ENCODE data around the gene KDM1B.
"Not testable (repeated sequence)": the region's sequence is repeated elsewhere in the genome, so short reads cannot be mapped to it uniquely, and the experiment has no call there.

KDM1B gene

DNA sequence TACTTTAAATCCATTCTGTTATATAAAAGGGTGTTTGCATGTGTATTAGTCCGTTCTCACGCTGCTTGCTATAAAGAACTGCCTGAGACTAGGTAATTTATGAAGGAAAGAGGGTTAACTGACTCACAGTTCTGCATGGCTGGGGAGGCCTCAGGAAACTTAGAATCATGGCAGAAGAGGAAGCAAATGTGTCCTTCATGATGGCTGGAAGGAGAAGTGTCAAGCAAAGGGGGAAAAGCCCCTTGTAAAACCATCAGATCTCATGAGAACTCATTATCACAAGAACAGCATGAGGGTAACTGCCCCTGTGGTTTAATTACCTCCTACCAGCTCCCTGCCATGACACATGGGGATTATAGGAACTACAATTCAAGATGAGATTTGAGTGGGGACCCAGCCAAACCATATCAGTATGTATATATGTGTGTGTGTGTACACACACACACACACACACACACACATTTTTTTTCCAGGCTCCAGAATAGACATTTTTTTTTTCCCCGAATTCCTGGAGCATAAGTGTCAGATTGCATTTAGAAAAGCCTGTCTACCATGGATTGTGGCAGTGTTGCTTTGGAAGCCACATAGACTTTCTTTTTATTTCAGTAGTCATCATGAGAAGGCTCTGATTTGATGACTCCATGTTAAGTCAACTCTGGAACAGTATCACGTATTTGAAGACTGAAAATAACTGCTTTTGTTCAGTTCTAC, 31.5 kb downstream of the KDM1B start:
- peak; percentile 41 to 75 (median 51) for DNase-seq

DNA sequence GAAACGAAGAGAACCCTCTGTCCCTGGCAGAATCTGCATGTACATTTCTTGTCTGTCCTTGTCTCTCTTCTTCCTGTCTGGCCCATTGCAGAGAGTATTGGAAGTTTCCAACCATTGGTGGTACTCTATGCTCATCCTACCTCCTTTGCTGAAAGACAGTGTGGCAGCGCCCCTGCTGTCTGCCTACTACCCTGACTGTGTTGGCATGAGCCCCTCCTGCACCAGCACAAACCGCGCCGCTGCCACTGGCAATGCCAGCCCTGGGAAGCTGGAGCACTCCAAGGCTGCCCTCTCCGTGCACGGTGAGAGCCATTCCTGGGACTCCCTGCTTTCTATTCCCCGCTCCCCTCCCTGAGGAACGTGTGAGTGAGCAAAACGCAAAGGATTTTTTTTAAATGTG, 32.5 kb downstream of the KDM1B start:
- no peak for DNase-seq

DNA sequence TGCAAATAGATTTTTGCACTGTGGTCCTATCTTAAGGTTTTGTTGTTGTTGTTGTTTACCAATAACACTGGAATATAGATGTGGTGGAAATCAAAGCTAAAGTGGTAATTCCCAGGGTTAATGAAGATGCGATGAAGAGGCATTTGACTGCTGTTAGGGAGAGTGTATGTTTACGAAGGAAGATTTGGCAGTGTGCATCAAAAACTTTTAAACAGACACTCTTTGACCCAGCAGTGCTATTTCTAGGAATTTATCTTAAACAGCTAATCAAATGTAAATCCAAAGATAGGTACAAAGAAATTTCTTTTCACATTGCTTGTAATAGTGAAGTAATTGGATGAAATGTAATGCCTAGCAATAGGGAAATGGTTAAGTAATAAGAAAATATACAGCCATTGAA, 34.0 kb downstream of the KDM1B start:
- DNase-seq: no peak

DNA sequence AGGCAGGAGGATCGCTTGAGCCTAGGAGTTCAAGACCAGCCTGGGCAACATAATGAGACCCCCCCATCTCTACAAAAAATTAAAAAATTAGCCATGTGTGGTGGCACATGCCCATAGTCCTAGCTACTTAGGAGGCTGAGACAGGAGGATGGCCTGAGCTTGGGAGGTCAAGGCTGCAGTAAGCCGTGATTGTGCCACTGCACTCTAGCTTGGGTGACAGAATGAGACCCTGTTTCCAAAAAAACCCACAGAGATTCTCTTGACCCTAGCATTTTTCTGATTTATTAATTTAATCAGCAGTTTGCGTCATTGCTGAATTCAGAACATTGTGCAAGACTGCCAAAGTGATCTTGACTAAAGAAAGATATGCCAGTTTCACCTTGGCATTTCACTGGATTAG, 36.8 kb downstream of the KDM1B start:
- no peak for DNase-seq

DNA sequence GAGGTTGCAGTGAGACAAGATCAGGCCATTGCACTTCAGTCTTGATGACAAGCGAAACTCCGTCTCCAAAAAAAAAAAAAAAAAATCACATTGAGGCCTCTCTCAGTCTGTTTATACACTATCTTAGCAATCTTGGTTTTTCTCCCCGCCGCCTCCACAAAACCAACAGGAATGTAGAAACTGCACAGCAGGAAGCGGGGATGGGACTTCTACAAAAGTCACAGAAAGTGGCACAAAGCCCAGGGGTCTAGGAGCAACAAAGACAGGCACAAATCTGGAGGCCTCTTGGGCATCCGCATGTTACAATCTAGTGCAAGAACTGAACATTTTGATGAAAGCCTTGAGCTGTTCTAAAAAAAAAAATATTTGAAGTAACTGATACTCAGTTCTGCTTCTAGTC, 48.6 kb downstream of the KDM1B start:
- no peak for DNase-seq

DNA sequence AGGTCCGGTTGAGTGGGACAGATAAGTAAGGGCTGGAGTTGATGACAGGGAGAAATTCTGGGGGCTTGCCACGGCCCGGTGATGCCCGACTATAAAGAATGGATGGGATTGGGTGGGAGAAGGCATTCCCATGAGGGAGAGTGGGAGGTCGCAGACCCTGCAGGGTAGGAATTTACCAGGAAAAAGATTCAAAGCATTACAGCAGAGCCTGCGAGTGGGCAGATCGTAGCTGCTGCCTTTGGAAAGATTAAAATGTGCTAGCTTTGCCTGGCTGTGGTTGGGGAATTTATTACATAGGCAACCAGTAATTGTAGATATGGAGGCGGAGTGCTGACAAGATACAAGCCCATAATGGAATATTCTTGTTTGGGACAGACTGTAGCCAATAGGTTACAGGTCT, 49.5 kb downstream of the KDM1B start:
- no peak for DNase-seq

DNA sequence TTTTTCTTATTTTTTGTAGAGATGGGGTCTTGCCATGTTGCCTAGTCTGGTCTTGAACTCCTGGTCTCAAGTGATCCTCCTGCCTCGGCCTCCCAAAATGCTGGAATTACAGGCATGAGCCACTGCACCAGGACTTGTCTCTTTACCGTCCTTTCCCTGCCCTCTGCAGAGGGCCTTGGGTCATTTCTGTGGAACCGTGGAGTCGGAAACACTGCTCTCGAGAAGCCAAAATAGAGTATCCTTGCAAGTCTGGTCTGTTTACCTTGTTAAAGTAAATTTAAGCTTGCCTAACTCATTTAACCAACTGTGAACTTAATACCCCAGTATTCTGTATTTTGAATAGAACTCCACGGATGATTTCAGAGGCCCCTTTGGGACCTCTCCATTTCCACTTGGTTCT, 51.4 kb downstream of the KDM1B start:
- no peak for DNase-seq

DNA sequence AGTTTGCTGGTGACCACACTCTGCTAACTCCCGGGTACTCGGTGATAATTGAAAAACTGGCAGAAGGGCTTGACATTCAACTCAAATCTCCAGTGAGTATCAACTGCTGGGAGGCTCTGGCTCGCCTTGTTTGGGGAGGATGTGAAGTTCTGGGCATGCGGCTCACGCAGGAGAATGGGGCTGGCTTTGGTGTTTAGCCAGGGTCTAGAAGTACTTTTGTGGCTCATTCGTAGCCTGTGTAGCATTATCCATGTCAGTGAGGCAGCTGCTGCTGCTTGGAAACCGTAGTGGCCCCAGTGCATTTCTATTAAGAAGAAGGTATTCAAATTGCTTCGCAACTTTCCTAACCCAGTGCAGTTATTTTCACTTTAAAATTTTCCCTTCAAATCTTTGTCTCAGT, 52.2 kb downstream of the KDM1B start:
- no peak for DNase-seq

DNA sequence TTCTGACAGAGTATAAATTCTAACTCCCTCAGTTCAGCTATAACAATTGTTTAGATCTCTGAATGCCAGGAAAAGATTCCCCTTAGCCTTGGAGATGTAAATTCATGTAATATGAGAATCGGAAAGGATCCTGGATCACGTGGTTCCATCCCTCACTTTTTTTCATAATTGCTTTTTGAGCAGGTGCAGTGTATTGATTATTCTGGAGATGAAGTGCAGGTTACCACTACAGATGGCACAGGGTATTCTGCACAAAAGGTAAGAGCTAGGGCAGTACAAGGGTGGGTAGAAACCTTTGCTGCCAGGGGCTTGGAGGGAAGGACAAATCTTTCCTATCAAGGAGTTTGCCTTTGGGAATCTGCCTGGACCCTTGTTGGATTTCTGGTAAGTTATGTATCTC, 52.7 kb downstream of the KDM1B start:
- DNase-seq: no peak

DNA sequence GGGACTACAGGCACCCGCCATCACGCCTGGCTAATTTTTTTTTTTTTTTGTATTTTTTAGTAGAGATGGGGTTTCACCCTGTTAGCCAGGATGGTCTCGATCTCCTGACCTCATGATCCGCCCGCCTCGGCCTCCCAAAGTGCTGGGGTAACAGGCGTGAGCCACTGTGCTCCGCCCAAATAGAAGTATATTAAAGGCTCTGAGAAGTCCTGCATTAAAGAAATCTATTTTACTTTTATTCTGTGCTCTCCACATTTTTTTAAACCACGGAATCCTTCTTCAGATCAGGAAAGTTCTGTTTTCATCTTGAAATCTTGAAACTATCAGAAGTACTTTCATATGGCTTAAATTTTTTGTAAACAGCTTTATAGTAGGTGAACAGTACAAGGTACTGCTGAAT, 53.6 kb downstream of the KDM1B start:
- DNase-seq: not testable (repeated sequence)

DNA sequence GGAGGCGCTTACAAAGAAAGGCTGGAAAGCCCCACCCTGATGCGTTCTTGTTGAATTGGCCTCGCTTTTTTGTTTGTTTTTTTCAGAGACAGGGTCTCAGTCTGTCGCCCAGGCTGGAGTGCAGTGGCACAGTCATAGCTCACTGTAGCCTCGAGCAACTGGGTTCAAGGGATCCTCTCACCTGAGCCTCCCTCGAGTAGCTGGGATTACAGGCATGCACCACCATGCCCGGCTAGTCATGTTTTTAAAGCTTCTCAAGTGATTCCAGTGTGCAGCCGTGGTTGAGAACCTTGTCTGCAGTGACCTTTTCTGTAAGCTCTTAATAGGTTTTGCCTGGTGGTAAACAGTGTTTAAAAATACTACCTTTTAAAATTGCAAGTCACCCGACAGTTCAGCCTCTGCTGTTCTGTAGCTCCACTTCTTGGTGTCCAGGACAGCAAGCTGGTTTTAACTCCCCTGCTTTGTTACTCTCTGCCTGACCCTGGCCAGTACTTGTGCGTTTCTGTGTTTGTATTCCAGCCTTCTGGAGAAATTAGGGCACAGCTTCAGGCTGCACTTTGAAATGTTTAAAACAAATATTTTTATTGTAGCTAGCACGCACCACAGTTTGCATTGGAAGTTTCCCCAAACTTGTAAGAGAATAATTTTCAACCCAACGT, 54.4 kb downstream of the KDM1B start:
- DNase-seq: no peak

DNA sequence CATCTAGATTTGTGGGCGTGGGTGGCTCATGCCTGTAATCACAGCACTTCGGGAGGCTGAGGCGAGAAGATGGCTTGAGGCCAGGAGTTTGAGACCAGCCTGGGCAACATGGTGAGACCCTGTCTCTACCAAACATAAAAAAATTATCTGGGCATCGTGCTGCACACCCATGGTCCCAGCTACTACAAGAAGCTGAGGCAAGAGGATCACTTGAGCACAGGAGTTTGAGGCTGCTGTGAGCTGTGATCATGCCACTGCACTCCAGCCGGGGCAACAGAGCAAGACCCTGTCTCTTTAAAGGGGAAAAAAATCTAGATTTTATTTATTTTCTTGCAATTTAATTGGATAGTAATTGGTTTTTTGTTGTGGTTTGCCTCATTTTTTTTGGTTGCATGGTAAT, 55.5 kb downstream of the KDM1B start:
- DNase-seq: no peak

DNA sequence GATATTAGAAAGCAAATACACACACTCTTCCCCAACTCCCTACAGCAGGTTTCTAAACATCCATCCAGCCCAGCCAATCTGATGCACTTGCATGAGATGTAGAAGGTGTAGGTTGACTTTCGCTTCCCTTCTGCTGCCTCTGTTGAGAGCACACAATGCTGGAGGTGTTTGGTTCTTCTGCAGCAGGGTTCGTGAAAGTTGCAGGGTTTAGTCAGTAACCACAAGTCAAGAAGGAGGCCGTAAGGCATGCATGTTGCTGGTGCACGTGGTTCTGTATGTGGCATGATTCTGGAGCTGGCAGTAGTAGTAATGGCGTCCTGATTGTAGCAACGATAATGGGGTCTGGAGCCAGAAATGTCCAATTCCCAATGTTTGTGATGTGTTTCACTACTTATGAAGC, 56.1 kb downstream of the KDM1B start:
- DNase-seq: no peak

DNA sequence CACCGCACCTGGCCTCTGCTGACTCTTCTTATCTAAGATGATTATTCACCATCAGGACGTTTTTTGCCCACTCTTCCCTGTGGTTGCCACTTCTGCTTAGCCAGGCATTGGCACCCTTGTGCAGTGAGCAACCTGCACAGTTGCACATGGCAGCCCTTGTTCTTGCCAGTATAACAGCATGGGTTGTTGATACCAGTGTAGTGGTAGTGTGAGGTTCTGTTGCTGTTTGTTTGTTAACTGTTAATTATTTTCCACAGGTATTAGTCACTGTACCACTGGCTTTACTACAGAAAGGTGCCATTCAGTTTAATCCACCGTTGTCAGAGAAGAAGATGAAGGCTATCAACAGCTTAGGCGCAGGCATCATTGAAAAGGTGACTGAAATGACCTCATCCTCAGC, 57.0 kb downstream of the KDM1B start:
- no peak for DNase-seq

DNA sequence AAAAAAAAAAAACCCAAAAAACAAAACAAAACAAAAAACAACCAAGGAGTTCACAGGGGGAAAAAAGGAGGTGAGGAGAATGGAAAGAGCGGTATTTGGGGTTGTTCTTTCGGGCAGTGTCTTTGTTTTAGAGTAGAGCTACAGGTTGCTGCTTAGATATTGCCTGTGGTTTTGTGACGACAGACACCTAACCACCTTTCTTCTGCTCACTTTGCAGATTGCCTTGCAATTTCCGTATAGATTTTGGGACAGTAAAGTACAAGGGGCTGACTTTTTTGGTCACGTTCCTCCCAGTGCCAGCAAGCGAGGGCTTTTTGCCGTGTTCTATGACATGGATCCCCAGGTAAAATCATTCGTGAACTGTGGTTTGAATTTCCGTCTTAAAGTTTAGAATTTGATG, 58.2 kb downstream of the KDM1B start:
- DNase-seq: no peak

DNA sequence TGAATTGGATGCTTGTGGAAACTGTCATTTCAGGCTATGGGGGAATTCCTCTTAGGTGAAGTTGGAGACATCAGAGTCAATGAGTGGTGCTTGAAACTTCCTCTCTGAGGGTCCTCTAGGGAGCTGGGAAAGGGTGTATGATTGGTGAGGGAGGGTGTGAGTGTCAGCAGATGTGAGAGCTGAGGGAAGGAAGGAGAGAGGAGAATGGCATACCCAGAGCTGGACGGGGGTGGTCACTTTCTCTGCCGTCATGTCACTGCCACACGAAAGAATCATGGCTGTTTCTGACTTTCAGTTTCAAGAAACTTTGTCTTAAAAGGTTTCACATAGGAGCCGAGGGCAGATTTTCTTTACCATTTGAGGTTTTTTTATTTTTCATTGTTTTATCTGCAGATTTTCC, 58.8 kb downstream of the KDM1B start:
- no peak for DNase-seq

DNA sequence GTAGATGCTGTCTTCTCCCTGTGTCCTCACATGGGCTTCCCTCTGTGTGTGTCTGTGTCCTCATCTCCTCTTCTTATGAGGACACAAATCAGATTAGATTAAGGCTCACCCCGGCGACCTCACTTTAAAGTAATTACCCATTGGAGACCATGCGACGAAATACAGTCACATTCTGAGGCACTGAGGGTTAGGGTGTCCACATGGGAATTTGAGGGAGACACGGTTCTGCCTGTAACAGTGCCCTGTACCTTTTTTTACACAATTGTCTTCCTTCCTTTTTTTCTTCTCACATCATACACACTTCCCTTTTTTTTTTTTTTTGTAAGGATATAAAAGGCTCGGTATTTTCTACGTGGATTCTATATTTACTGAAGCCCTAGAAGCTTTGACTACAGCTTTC, 60.2 kb downstream of the KDM1B start:
- peak; percentile 29 to 63 (median 44) for DNase-seq

DNA sequence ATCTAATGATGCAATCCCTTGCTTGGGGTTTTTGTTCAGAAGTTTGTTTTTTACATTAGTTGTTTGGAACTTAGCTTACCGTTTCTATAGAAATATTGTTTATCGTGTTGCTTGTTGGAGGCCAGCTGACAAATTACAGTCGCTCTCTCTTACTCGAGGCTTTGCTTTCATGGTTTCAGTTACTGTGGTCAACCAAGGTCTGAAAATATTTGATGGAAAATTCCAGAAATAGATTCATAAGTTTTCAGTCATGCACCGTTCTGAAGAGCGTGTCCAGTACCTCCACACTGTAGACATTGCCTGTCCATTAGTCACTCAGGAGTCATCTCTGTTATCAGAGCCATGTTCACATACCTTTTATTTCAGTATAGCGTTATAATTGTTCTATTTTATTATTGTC, 61.2 kb downstream of the KDM1B start:
- no peak for DNase-seq

DNA sequence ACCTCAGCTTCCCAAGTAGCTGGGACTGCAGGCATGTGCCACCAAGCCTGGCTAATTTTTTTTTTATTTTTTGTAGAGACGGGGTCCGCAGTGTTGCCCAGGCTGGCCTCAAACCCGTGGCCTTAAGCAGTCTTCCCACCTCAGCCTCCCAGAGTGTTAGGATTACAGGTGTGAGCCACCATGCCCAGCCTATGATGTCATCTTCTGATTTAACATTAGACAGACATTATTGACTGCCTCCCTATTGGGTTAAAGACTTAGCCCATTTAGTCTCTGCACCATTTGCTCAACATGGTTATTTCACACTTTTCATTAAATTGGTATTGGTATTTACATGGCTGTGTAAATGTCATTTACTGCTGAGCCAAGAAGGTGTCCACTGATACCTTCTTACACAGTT, 63.0 kb downstream of the KDM1B start:
- no peak for DNase-seq

DNA sequence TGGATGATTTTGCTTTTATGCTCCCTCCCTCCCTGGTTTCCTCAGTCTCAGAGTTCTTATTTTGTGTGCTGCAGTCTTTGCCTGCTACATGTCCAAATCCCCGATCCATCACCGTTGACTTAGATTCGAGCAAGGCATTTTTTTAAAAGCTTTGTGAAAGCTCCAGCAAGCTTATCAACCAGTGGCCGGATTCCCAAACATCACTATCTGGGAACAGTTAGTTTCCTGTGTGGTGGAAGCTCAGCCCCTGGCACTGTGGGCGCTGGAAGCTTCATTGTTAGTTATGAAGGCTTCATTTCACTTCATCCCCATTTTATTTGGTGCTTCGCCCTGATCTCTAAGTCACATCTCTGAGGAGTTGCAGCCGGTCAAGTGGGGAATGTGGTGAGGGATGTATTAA, 64.4 kb downstream of the KDM1B start:
- no peak for DNase-seq

DNA sequence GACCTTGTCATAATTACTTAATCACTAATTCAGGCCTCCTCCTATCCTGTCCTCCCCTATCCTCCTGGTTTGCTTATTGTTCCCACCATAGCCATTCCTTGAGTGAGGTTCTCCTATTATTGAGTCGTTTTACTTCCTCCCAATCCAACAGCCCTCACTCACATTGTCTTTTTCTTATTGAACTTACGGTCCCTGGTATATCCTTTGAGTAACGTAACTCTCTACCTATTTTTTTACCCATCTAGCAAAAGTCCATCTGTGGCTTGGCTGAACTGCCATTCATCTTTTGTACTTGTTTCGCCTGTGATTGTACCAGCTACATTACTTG, 66.0 kb downstream of the KDM1B start:
- DNase-seq: no peak

DNA sequence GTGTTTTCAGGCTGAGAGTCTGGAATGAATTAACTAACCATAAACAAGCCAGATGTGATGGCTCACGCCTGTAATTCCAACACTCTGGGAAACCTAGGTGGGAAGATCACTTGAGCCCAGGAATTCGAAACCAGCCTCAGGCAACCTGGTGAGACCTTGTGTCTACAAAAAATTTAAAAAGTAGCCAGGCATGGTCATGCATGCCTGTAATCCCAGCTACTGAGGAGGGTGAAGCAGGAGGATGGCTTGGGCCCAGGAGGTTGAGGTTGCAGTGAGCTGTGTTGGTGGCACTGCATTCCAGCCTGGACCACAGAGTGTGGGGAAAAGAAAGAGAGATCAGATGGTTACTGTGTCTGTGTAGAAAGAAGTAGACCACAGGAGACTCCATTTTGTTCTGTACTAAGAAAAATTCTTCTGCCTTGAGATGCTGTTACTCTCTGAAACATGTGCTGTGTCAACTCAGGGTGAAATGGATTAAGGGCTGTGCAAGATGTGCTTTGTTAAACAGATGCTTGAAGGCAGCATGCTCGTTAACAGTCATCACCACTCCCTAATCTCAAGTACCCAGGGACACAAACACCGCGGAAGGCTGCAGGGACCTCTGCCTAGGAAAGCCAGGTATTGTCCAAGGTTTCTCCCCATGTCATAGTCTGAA, 71.4 kb downstream of the KDM1B start:
- DNase-seq: not testable (repeated sequence)

DNA sequence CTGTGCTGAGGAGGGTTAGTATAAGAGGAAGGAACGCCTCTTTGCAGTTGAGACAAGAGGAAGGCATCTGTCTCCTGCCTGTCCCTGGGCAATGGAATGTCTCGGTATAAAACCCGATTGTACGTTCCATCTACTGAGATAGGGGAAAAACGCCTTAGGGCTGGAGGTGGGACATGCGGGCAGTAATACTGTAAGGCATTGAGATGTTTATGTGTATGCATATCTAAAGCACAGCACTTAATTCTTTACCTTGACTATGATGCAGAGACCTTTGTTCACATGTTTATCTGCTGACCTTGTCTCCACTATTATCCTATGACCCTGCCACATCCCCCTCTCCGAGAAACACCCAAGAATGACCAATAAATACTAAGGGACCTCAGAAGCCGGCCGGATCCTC, 71.9 kb downstream of the KDM1B start:
- not testable (repeated sequence) for DNase-seq

DNA sequence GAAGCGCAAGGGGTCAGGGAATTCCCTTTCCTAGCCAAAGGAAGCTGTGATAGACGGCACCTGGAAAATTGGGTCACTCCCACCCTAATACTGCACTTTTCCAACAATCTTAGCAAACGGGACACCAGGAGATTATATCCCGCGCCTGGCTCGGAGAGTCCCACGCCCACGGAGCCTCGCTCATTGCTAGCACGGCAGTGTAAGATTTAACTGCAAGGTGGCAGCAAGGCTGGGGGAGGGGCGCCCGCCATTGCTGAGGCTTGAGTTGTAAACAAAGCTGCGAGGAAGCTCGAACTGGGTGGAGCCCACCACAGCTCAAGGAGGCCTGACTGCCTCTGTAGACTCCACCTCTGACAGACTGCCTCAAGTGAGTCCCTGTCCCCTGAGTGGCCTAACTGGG, 73.4 kb downstream of the KDM1B start:
- not testable (repeated sequence) for DNase-seq

Data from suppressor macrophage (primary cell).